ENCODE results near the gene DNAI4.

- TF ChIP-seq ZNF274 (IDR thresholded peaks at IDR 0.05; ENCODE audit: low read depth, low read length) (no peak), YY1 (IDR thresholded peaks at IDR 0.05; ENCODE audit: insufficient read depth, insufficient read length) (no peak), SUZ12 (IDR thresholded peaks at IDR 0.05; ENCODE audit: extremely low read depth, insufficient read depth, insufficient read length) (no peak)
These were observed 89.7 kb downstream of the DNAI4 start for GRCh38 chr1:66834926-66835325.

Measured in NT2/D1 (cell line).